ENCODE data around the gene RAVER2. TPM values are rescaled to one million over a fixed set of nuclear protein-coding genes. Genes with fewer than 3 reads are reported as not detected.

The RAVER2 gene
- total and polyA plus RNA-seq, 10 of the 15 experiments (the other 5 are each of a cell fraction or from before 2014, with no cell fraction given), result 0.09 to 0.59 (median 0.41) TPM; not detected in 2

DNA sequence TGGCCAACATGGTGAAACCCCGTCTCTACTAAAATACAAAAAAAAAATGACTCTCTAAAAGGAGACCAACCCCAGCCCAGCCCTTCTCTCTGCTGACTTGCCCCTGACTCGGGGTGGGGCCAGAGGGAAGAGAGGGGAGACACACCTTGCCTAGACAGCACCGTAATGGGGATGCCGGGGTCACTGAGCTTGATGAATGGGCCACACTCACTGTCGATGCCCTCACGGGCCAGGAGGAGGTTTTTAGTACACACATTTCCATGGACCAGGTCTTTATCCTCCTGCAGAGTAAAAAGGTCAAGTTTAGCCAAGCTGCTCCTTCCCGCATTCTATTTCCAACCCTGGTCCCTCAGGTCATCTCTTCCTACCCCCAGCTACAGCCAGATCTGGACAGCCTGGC, 99.7 kb downstream of the RAVER2 start (continued):
- TF ChIP-seq, protein P1, sequence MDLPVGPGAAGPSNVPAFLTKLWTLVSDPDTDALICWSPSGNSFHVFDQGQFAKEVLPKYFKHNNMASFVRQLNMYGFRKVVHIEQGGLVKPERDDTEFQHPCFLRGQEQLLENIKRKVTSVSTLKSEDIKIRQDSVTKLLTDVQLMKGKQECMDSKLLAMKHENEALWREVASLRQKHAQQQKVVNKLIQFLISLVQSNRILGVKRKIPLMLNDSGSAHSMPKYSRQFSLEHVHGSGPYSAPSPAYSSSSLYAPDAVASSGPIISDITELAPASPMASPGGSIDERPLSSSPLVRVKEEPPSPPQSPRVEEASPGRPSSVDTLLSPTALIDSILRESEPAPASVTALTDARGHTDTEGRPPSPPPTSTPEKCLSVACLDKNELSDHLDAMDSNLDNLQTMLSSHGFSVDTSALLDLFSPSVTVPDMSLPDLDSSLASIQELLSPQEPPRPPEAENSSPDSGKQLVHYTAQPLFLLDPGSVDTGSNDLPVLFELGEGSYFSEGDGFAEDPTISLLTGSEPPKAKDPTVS (IDR thresholded peaks at IDR 0.05; ENCODE audit: low read depth, low read length), result no peak

- Histone ChIP-seq H3K36me3 (ENCODE audit: control insufficient read depth in 2 of 2, insufficient read depth in 2 of 2, low read length in 1 of 2) (peaks cover 4 to 30% of the 10 kb centered on the region in 2 experiments), H3K4me2 (ENCODE audit: control insufficient read depth, insufficient read depth) (no peak overlapping the region), H2AFZ (ENCODE audit: control insufficient read depth, low read depth, low read length) (no peak overlapping the region), H3K9me3 (replicated peaks; ENCODE audit: control insufficient read depth, insufficient read depth, low read length) (no peaks in the 10 kb centered on the region), H3K27ac (ENCODE audit: control insufficient read depth, insufficient read depth) (no peak overlapping the region), H3K4me1 (ENCODE audit: control insufficient read depth, insufficient read depth, low read length) (peaks cover 7% of the 10 kb centered on the region), H3K9ac (ENCODE audit: control insufficient read depth, insufficient read depth, low read length) (no peak overlapping the region), H3K27me3 (replicated peaks in 1 of 2; ENCODE audit: control insufficient read depth in 2 of 2, insufficient read depth in 2 of 2, low read length in 1 of 2) (no peaks in the 10 kb centered on the region), H3K79me2 (ENCODE audit: control insufficient read depth, insufficient read depth, low read length) (no peaks in the 10 kb centered on the region), H3K4me3 (no peak overlapping the region), H4K20me1 (ENCODE audit: control insufficient read depth, insufficient read depth) (no peaks in the 10 kb centered on the region)
- ATAC-seq (no peak), DNase-seq (ENCODE audit: low read depth, low spot score) (no peak), FAIRE-seq (no peak)
- intact Hi-C loops (cut with micrococcal nuclease; ENCODE audit: unreplicated experiment) (no loop called here), in situ Hi-C loops (cut with MboI) (no loop called here)
- POLR2A ChIA-PET, result no interaction called here
- BruUV-seq (replicated peaks), result no TSS peak
- SMC1A ChIA-PET (ENCODE audit: uncharacterized antibody, unreplicated experiment), result no interaction called here
- CTCF ChIA-PET, result no interaction called here
- RAD21 ChIA-PET (ENCODE audit: unreplicated experiment), result no interaction called here
- WGBS (ENCODE audit: insufficient coverage, insufficient replicate concordance, low lambda C conversion rate, missing lambda C conversion rate), result 97% methylated on average over 13 of the region's 13 CpGs
- TF ChIP-seq EED (IDR thresholded peaks at IDR 0.05; ENCODE audit: low read depth) (no peak), NR2C1 (IDR thresholded peaks at IDR 0.05) (no peak), PAX5 (IDR thresholded peaks at IDR 0.05; ENCODE audit: borderline replicate concordance, low read depth, low read length) (no peak), ZNF217 (IDR thresholded peaks at IDR 0.05) (no peak), HDAC2 (IDR thresholded peaks at IDR 0.05) (no peak), BRCA1 (IDR thresholded peaks at IDR 0.05; ENCODE audit: low read depth, low read length) (no peak), HDAC6 (IDR thresholded peaks at IDR 0.05; ENCODE audit: unreplicated experiment) (no peak), NFYA (IDR thresholded peaks at IDR 0.05; ENCODE audit: borderline replicate concordance, low read depth, low read length) (no peak), SIX5 (IDR thresholded peaks at IDR 0.05; ENCODE audit: low read depth, low read length, severe bottlenecking) (no peak), BCLAF1 (IDR thresholded peaks at IDR 0.05) (no peak), ZNF622 (IDR thresholded peaks at IDR 0.05) (no peak)
- TF ChIP-seq, protein P2, sequence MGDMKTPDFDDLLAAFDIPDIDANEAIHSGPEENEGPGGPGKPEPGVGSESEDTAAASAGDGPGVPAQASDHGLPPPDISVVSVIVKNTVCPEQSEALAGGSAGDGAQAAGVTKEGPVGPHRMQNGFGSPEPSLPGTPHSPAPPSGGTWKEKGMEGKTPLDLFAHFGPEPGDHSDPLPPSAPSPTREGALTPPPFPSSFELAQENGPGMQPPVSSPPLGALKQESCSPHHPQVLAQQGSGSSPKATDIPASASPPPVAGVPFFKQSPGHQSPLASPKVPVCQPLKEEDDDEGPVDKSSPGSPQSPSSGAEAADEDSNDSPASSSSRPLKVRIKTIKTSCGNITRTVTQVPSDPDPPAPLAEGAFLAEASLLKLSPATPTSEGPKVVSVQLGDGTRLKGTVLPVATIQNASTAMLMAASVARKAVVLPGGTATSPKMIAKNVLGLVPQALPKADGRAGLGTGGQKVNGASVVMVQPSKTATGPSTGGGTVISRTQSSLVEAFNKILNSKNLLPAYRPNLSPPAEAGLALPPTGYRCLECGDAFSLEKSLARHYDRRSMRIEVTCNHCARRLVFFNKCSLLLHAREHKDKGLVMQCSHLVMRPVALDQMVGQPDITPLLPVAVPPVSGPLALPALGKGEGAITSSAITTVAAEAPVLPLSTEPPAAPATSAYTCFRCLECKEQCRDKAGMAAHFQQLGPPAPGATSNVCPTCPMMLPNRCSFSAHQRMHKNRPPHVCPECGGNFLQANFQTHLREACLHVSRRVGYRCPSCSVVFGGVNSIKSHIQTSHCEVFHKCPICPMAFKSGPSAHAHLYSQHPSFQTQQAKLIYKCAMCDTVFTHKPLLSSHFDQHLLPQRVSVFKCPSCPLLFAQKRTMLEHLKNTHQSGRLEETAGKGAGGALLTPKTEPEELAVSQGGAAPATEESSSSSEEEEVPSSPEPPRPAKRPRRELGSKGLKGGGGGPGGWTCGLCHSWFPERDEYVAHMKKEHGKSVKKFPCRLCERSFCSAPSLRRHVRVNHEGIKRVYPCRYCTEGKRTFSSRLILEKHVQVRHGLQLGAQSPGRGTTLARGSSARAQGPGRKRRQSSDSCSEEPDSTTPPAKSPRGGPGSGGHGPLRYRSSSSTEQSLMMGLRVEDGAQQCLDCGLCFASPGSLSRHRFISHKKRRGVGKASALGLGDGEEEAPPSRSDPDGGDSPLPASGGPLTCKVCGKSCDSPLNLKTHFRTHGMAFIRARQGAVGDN (IDR thresholded peaks at IDR 0.05), result no peak
- TF ChIP-seq, protein P3, sequence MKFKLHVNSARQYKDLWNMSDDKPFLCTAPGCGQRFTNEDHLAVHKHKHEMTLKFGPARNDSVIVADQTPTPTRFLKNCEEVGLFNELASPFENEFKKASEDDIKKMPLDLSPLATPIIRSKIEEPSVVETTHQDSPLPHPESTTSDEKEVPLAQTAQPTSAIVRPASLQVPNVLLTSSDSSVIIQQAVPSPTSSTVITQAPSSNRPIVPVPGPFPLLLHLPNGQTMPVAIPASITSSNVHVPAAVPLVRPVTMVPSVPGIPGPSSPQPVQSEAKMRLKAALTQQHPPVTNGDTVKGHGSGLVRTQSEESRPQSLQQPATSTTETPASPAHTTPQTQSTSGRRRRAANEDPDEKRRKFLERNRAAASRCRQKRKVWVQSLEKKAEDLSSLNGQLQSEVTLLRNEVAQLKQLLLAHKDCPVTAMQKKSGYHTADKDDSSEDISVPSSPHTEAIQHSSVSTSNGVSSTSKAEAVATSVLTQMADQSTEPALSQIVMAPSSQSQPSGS (IDR thresholded peaks at IDR 0.05; ENCODE audit: low read length), result no peak
Measured at GRCh38 chr1:64845831-64846425, 101.1 kb downstream of the RAVER2 start.

Measured in GM12878 (cell line).